AG08396 (cell line): Measurements from ENCODE around the gene TNFAIP2.

Source experiments
- DNase-seq: peaks from one replicate; pipeline ENCODE4 v3.0.0; 2012; ENCODE audit warnings: low spot score, mixed read lengths

The TNFAIP2 gene

GRCh38 chr14:103094406-103095209 is 28.7 kb upstream of the TNFAIP2 start, which contains the start of gene EXOC3L4:
Gene EXOC3L4, plus strand, starts transcription at chr14:103094725. Its CDS starts 5,495 bp downstream, at chr14:103100220.
- DNase-seq: no peak

- no peak for DNase-seq
Observed at GRCh38 chr14:103095210-103095778, 28.0 kb upstream of the TNFAIP2 start.

GRCh38 chr14:103096387-103096786 is 26.9 kb upstream of the TNFAIP2 start:
- no peak for DNase-seq

- DNase-seq: no peak
Observed at GRCh38 chr14:103097244-103097993, 25.8 kb upstream of the TNFAIP2 start.

GRCh38 chr14:103097994-103098957 is 25.0 kb upstream of the TNFAIP2 start:
- DNase-seq: no peak

DNA sequence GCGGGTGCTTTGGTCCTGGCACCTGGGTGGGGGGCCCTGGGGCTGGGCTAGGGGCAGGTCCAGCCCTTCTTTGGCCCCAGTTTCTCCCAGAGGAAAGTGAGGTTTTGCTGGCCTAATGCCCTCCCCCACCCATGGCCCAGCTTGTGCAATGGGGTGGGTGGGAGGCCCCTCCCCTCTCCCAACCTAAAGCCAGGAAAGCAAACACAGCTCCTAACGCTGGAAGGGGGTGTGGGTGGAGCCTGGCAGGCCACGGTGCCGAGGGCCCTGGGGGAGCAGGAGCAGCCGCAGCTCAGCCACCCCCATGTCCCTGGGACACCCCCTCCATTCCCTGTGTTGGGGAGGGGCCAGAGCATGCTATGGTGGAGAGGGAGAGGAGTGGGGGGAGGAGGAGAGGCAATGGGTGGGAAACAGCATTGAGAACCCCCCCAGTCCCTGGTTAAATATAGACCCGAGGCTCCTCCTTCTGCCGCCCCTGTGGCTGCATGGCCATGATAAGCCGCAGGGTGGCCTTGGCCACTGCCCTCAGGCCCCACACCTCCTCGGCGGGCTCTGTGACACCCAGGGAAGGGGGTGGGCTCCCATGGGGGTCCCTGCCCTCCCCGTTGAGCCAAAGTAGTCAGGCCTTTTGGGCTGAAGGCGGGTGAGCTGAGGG is 24.1 kb upstream of the TNFAIP2 start:
- no peak for DNase-seq

GRCh38 chr14:103099733-103100280 is 23.5 kb upstream of the TNFAIP2 start:
- no peak for DNase-seq

DNA sequence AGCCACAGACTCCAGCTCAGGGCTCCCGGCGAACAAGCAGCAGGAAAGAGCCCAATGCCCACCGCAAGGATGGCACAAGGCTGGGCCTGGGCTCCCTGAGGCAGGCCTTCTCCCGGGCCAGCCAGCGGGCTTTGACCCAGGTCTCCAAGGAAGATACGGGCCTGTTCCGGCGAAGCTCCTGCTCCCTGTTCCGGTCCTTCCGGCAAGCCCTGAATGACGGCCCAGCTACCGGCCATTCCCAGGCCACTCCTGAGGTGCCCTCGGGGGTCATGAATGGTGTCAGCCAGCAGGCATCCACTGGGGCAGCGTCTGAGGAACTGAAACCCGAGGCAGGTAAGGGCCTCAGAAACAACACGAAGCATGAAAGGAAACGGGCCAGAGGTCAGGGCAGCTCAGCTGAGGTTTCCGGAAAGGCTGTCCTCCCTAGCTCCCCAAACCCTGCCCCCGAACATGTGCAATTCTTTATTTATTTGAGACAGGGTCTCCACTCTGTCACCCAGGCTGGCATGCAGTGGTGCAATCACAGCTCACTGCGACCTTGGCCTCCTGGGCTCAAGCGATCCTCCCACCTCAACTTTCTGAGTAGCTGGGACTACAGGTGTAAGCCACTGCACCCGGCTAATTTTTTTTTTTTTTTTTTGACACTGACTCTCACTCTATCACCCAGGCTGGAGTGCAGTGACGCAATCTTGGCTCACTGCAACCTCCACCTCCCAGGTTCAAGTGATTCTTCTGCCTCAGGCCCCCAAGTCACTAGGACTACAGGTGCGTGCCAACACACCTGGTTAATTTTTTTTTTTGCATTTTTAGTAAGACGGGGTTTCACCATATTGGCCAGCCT is 22.8 kb upstream of the TNFAIP2 start:
- DNase-seq: no peak

DNA sequence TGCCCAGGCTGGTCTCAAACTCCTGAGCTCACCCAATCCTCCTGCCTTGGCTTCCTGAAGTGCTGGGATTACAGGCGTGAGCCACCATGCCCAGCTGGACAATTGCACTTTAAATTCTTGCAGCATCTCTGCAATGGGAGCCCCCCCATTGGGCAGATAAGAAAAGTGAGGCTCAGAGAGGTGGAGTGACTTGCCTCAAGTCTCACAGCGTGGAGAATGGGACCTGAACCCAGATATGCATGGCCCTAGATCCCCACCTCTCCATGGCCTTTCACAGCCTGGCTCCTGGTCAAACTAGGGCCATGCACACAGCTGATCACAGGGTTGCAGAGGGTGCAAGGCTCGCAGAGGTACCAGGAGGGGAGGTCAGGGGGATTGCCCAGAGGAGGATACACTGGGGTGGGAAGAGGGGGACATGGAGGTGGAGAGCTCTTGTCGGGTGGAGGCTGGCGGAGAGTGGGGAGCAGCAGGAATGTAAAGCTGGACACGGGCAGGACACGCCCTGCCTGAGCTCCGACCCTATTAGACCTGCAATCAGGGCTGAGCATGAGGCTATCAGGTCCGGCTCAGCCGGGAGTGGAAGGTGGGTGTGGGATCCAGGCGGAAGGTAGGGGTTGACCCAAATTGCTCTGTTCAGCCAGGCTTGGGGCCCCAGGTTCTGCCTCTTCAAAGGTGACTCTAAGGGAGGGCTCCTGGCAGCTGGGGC is 21.9 kb upstream of the TNFAIP2 start:
- no peak for DNase-seq

- no peak for DNase-seq
Observed at GRCh38 chr14:103101963-103102688, 21.1 kb upstream of the TNFAIP2 start.

DNA sequence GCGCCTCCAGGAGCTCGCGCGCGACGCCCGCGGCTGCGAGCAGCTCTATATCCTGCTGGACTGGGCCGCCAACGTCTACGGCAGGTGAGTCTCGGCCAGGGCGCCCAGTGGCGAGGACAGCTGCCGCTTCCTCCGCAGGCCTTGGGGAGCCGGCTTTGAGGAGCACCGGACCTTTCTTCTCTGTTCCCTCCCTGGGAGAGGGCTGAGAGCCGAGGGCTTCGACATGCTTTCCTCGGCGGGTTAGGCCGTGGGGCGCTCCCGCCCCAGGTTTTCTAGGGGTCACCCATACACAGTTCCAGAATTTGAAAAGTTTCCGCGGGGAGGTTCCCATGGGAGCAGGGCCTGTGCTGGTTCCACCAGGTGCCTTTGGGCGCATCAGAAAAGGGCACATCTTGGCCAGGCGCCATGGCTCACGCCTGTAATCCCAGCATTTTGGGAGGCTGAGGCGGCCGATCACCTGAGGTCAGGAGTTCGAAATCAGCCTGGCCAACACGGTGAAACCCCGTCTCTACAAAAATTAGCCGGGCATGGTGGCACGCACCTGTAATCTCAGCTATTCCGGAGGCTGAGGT is 20.5 kb upstream of the TNFAIP2 start:
- DNase-seq: no peak

DNA sequence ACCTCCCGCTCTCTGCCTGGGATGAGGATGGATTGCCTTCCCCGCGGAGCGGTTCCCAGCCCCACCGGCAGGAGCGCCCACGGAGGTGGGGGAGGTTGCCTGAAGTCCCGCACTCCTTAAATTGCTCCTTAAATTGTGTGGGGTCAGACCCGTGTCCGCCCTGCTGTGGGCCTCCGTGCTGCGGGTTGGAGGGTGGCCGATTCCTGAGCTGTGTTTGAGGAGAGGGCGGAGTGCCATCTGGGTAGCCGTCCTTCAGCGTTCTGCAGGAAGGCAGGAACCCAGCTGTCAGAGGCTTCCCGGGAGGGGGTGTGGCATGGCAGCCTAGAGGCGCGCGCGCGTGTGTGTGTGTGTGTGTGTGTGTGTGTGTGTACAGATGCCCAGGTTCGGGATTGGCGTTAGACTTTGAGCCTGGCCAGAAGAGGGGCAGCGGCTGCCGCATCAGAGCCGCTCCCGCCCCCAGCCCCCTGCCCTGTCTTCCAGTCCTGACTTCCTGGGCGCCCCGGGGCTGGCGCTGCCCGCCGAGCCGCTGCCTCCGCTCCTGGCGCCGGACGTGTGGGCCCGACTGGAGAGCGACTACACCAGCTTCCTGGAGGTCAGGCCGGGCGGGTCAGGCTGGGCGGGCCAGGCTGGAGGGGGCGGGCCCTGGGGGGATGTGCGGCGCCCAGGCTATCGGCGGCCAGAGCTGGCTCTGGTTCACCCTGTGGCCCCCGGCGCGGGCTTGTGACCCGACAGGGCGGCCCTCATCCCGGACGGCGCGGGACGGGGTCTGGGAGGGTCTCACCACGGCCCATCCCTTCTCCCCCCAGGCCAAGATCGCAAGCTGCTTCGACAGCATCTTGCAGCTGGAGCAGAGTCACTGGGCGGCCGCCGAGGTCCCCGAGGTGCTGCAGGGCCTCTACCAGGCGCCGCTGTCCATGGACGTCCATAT is 19.5 kb upstream of the TNFAIP2 start:
- DNase-seq: peak; percentile 73

- no peak for DNase-seq
Observed at GRCh38 chr14:103104389-103104653, 18.9 kb upstream of the TNFAIP2 start.

- peak; percentile 86 for DNase-seq
Observed at GRCh38 chr14:103104654-103105452, 18.4 kb upstream of the TNFAIP2 start.

- no peak for DNase-seq
Observed at GRCh38 chr14:103105580-103106150, 17.6 kb upstream of the TNFAIP2 start.

DNA sequence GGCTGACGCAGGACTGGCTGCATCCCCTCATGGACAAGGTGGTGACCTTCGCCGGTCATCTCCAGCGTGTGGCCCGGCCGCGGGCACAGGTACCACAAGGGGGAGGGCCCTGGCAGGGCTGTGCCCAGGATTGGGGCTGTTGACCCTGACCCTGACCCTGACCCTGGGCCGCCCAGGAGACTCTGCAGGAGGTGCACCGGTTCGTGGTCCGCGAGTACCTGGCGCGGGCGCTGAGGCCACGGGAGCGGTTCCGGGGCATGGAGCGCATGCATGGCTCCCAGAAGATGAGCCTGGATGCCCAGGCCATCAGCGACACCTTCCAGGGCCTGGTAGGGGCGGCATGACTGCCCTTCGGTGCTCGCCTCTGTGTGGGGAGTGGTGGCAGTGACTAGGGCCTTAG is 15.8 kb upstream of the TNFAIP2 start:
- DNase-seq: no peak
